Large intestine (tissue), 3 donors: ENCODE results near the gene B9D1. TPM values are rescaled to one million over a fixed set of nuclear protein-coding genes. Genes with fewer than 3 reads are reported as not detected.

Experiments used
- DNase-seq, 2 donors: peaks; one replicate each; pipeline versions ENCODE4 v3.0.0 to v3.0.0-alpha.2; 2013
- H3K27ac ChIP-seq: one replicate; pipeline ENCODE4 v1.5.1; 2013; ENCODE audit warnings: low read length
- H3K27me3 ChIP-seq: 2 replicates; pipeline ENCODE4 v1.6.1; 2013; ENCODE audit warnings: low read length; ENCODE audit not compliant: control insufficient read depth, insufficient read depth
- H3K36me3 ChIP-seq: 2 replicates; pipeline ENCODE4 v1.6.1; 2013; ENCODE audit warnings: low read length; ENCODE audit not compliant: control insufficient read depth, insufficient read depth
- H3K4me1 ChIP-seq: one replicate; pipeline ENCODE4 v1.6.1; 2013; ENCODE audit warnings: low read length; ENCODE audit not compliant: control insufficient read depth, insufficient read depth
- H3K4me3 ChIP-seq: one replicate; pipeline ENCODE4 v1.5.1; 2013; ENCODE audit warnings: low read length
- H3K9me3 ChIP-seq: one replicate; pipeline ENCODE4 v1.6.1; 2013; ENCODE audit warnings: mild to moderate bottlenecking, low read depth, low read length, moderate library complexity; ENCODE audit not compliant: control insufficient read depth
- WGBS: methylation state at CpG from one replicate; pipeline ENCODE4 v1.1.5; 2013; ENCODE audit warnings: low lambda C conversion rate; ENCODE audit not compliant: insufficient coverage; 5-methylcytosine and 5-hydroxymethylcytosine counted together
- polyA plus RNA-seq: library from polyadenylated mRNA; unstranded; fragments of 120-200 nt; gene quantifications from one replicate; pipeline ENCODE4 v1.2.1, GENCODE V29; 2013

B9D1 gene
- polyA plus RNA-seq, 1 donor = 19.8 TPM

- peaks cover 4% of the 10 kb centered on the region for H3K36me3 ChIP-seq
- H3K27ac ChIP-seq = no peak overlapping the region
- no peaks in the 10 kb centered on the region for H3K9me3 ChIP-seq
- peaks cover 12% of the 10 kb centered on the region for H3K4me1 ChIP-seq
- no peak for DNase-seq
- H3K27me3 ChIP-seq = no peaks in the 10 kb centered on the region
- no CpG with 5 or more reads among the region's 5 CpGs for WGBS
- no peak overlapping the region for H3K4me3 ChIP-seq
Observed at GRCh38 chr17:19320876-19321275, 41.6 kb downstream of the B9D1 start.

- no CpG with 5 or more reads among the region's 12 CpGs for WGBS
- Histone ChIP-seq H3K27ac (no peak overlapping the region), H3K4me1 (peaks cover 12% of the 10 kb centered on the region), H3K27me3 (no peaks in the 10 kb centered on the region), H3K4me3 (no peak overlapping the region), H3K9me3 (no peaks in the 10 kb centered on the region), H3K36me3 (peaks cover 4% of the 10 kb centered on the region)
- no peak for DNase-seq
Observed at GRCh38 chr17:19319771-19320505, 42.6 kb downstream of the B9D1 start.

- H3K27me3 ChIP-seq = no peaks in the 10 kb centered on the region
- DNase-seq = no peak
- H3K4me1 ChIP-seq = peaks cover 12% of the 10 kb centered on the region
- no peaks in the 10 kb centered on the region for H3K9me3 ChIP-seq
- H3K27ac ChIP-seq = no peak overlapping the region
- no peak overlapping the region for H3K4me3 ChIP-seq
- WGBS = no CpG with 5 or more reads among the region's 6 CpGs
- peaks cover 10% of the 10 kb centered on the region for H3K36me3 ChIP-seq
Observed at GRCh38 chr17:19318611-19319010, 43.9 kb downstream of the B9D1 start.

GRCh38 chr17:19317359-19318095 is 45.0 kb downstream of the B9D1 start:
- no peaks in the 10 kb centered on the region for H3K9me3 ChIP-seq
- DNase-seq = peak; percentile 94
- H3K36me3 ChIP-seq = peaks cover 19% of the 10 kb centered on the region
- peak overlapping the region; percentile 69 for H3K27ac ChIP-seq
- no peak overlapping the region for H3K4me3 ChIP-seq
- no peaks in the 10 kb centered on the region for H3K27me3 ChIP-seq
- peaks cover 12% of the 10 kb centered on the region for H3K4me1 ChIP-seq
- WGBS = no CpG with 5 or more reads among the region's 19 CpGs

GRCh38 chr17:19316761-19317358 is 45.7 kb downstream of the B9D1 start:
- no peak overlapping the region for H3K4me3 ChIP-seq
- H3K4me1 ChIP-seq = peaks cover 12% of the 10 kb centered on the region
- no peaks in the 10 kb centered on the region for H3K27me3 ChIP-seq
- H3K36me3 ChIP-seq = peaks cover 25% of the 10 kb centered on the region
- WGBS = no CpG with 5 or more reads among the region's 3 CpGs
- peak overlapping the region; percentile 69 for H3K27ac ChIP-seq
- DNase-seq = no peak
- H3K9me3 ChIP-seq = no peaks in the 10 kb centered on the region

GRCh38 chr17:19315104-19315503 is 47.4 kb downstream of the B9D1 start:
- Histone ChIP-seq H3K27me3 (no peaks in the 10 kb centered on the region), H3K9me3 (no peaks in the 10 kb centered on the region), H3K27ac (no peak overlapping the region), H3K36me3 (peaks cover 33% of the 10 kb centered on the region), H3K4me3 (no peak overlapping the region), H3K4me1 (peaks cover 12% of the 10 kb centered on the region)
- no peak for DNase-seq
- no CpG with 5 or more reads among the region's 4 CpGs for WGBS

- H3K4me1 ChIP-seq = peaks cover 12% of the 10 kb centered on the region
- peaks cover 38% of the 10 kb centered on the region for H3K36me3 ChIP-seq
- no CpG with 5 or more reads among the region's 12 CpGs for WGBS
- H3K9me3 ChIP-seq = no peaks in the 10 kb centered on the region
- DNase-seq = no peak
- no peak overlapping the region for H3K4me3 ChIP-seq
- no peak overlapping the region for H3K27ac ChIP-seq
- no peaks in the 10 kb centered on the region for H3K27me3 ChIP-seq
Observed at GRCh38 chr17:19313746-19314651, 48.5 kb downstream of the B9D1 start.

GRCh38 chr17:19313066-19313745 is 49.3 kb downstream of the B9D1 start:
- H3K27me3 ChIP-seq = no peaks in the 10 kb centered on the region
- peaks cover 12% of the 10 kb centered on the region for H3K4me1 ChIP-seq
- H3K4me3 ChIP-seq = no peak overlapping the region
- DNase-seq = no peak
- peaks cover 38% of the 10 kb centered on the region for H3K36me3 ChIP-seq
- no CpG with 5 or more reads among the region's 13 CpGs for WGBS
- no peak overlapping the region for H3K27ac ChIP-seq
- H3K9me3 ChIP-seq = no peaks in the 10 kb centered on the region

GRCh38 chr17:19312406-19312805 is 50.1 kb downstream of the B9D1 start:
- no CpG with 5 or more reads among the region's 7 CpGs for WGBS
- DNase-seq = no peak
- Histone ChIP-seq H3K27me3 (no peaks in the 10 kb centered on the region), H3K36me3 (peaks cover 38% of the 10 kb centered on the region), H3K27ac (no peak overlapping the region), H3K9me3 (no peaks in the 10 kb centered on the region), H3K4me3 (no peak overlapping the region), H3K4me1 (peaks cover 5% of the 10 kb centered on the region)
